Ascending aorta (tissue), 2 donors: ENCODE data around the gene ADAP1. TPM values are rescaled to one million over a fixed set of nuclear protein-coding genes. Genes with fewer than 3 reads are reported as not detected.
A peak's percentile ranks its signal among the peaks of the same experiment; 100 is the strongest.

Source experiments
- DNase-seq, 2 donors: peaks; one replicate each; pipeline ENCODE4 v3.0.0-alpha.2; 2019; ENCODE audit warnings: low spot score in 2 of 2
- H3K27ac ChIP-seq, 2 donors: fragments of 200-600 bp; sonication (generic); one replicate each; pipeline ENCODE4 v1.5.1; 2016 to 2017; ENCODE audit warnings: mild to moderate bottlenecking in 1 of 2
- H3K27me3 ChIP-seq: fragments of 200-600 bp; sonication (generic); one replicate; pipeline ENCODE4 v1.5.1; 2017
- H3K36me3 ChIP-seq, 2 donors: fragments of 200-600 bp; sonication (generic); one replicate each; pipeline ENCODE4 v1.5.1; 2016
- H3K4me1 ChIP-seq, 2 donors: fragments of 200-600 bp; sonication (generic); one replicate each; pipeline ENCODE4 v1.5.1; 2016 to 2017; ENCODE audit warnings: mild to moderate bottlenecking in 1 of 2
- H3K4me3 ChIP-seq, 2 donors: fragments of 200-600 bp; sonication (generic); one replicate each; pipeline ENCODE4 v1.5.1; 2016 to 2017; ENCODE audit warnings: mild to moderate bottlenecking in 1 of 2
- H3K9me3 ChIP-seq, 2 donors: fragments of 200-600 bp; sonication (generic); one replicate each; pipeline ENCODE4 v1.5.1; 2016
- intact Hi-C: fragments of 100-400 bp; cut with DNase I; formaldehyde crosslinking; loops from one replicate; pipeline ENCODE4 v1.15.1; 2023
- total RNA-seq: library from RNA; depleted of rRNA; stranded (reverse); fragments of >200 nt; gene quantifications from one replicate; pipeline ENCODE4 v1.1.0, GENCODE V29; 2016
- TF ChIP-seq, protein P1 (sequence below), 3 experiments: fragments of 200-600 bp in 2 of 3; fragments of 450-650 bp in 1 of 3; sonication (generic) in 2 of 3; IDR thresholded peaks; one replicate each; pipeline ENCODE4 v1.5.1; 2016 to 2019; ENCODE audit warnings: antibody characterized with exemption in 3 of 3, mild to moderate bottlenecking in 1 of 3, moderate library complexity in 1 of 3

The ADAP1 gene
- total RNA-seq, 1 donor from 2014 or later, result 44.5 TPM

DNA sequence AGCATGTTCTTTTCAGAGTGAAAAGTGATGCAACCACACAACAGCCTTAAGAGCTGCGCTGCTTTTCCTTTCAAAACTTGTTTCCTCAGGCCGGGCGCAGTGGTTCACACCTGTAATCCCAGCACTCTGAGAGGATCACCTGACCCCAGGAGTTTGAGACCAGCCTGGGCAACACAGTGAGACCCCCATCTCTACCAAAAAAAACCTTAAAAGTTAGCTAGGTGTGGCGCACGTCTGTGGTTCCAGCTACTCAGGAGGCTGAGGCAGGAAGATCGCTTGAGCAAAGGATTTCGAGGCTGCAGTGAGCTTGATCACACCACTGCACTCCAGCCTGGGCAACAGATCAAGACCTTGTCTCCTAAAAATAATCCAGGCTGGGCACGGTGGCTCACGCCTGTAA is 18.8 kb upstream of the ADAP1 start:
- peaks cover 0 to 17% of the 10 kb centered on the region in 2 donors for H3K4me1 ChIP-seq
- peaks cover 22 to 38% of the 10 kb centered on the region in 2 donors for H3K36me3 ChIP-seq
- DNase-seq, result no peak
- no peaks in the 10 kb centered on the region for H3K9me3 ChIP-seq
- no peak overlapping the region for H3K27ac ChIP-seq
- TF ChIP-seq, protein P1, sequence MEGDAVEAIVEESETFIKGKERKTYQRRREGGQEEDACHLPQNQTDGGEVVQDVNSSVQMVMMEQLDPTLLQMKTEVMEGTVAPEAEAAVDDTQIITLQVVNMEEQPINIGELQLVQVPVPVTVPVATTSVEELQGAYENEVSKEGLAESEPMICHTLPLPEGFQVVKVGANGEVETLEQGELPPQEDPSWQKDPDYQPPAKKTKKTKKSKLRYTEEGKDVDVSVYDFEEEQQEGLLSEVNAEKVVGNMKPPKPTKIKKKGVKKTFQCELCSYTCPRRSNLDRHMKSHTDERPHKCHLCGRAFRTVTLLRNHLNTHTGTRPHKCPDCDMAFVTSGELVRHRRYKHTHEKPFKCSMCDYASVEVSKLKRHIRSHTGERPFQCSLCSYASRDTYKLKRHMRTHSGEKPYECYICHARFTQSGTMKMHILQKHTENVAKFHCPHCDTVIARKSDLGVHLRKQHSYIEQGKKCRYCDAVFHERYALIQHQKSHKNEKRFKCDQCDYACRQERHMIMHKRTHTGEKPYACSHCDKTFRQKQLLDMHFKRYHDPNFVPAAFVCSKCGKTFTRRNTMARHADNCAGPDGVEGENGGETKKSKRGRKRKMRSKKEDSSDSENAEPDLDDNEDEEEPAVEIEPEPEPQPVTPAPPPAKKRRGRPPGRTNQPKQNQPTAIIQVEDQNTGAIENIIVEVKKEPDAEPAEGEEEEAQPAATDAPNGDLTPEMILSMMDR (IDR thresholded peaks at IDR 0.05), result no peak
- H3K4me3 ChIP-seq, result peak overlapping the region in 1 of 2 donors; percentile 94
- intact Hi-C loops, result no loop called here
- no peaks in the 10 kb centered on the region for H3K27me3 ChIP-seq

DNA sequence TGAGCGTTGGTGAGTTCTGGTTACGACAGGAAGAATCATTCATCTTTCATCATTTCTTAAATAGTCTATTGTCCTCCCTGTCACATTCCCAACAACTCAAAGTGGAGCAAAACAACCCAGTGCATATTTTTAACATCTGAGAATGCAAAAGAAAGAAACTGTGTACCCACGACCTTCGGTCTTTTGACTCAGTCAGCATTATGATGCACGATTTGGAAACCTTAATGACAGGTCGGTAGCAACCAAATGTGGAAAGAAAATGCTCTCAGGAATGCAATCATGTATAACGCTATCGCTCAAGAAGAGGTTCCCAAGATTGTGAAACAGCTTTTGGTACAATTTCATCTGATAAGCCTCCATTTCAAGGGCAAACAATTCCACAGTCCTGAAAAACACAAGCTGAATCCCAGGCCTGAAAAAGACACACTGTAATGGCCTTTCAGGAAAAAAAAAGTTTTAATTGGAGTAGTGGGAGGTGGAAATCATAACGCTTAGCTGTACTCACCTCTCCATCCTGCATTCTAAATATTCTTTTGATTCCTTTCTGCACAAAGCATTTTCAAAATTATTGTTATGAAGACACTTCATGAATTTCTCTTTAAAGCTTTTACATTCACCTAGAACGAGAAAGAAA is 18.3 kb upstream of the ADAP1 start:
- Histone ChIP-seq H3K4me1 (peaks cover 0 to 17% of the 10 kb centered on the region in 2 donors), H3K4me3 (no peak overlapping the region), H3K27ac (no peak overlapping the region), H3K36me3 (peaks cover 27 to 43% of the 10 kb centered on the region in 2 donors), H3K9me3 (no peaks in the 10 kb centered on the region), H3K27me3 (no peaks in the 10 kb centered on the region)
- TF ChIP-seq, protein P1 (IDR thresholded peaks at IDR 0.05), result no peak
- DNase-seq, result no peak
- intact Hi-C loops, result no loop called here

DNA sequence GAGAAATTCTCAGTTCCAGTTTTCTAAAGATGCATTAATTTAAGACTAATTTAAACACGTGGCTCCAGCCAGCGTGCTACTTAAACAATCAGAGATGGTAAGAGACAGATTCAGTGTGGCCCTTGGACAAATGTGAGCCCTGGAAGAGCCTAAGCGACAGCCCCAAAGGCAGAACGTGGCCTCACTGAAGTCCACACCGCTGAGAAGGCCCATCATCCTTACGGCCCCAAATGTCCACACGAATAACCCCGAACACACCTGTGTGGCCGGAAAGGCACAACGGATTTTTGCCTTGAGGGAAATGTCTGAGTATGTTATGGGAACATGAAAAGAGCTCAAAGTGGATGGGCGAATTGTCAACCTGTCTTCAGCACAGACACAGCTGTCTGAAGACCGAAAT is 17.6 kb upstream of the ADAP1 start:
- Histone ChIP-seq H3K36me3 (peaks cover 34 to 50% of the 10 kb centered on the region in 2 donors), H3K9me3 (no peaks in the 10 kb centered on the region), H3K4me3 (no peak overlapping the region), H3K27me3 (no peaks in the 10 kb centered on the region), H3K27ac (no peak overlapping the region), H3K4me1 (peaks cover 0 to 17% of the 10 kb centered on the region in 2 donors)
- DNase-seq, result no peak
- TF ChIP-seq, protein P1 (IDR thresholded peaks at IDR 0.05), result no peak
- intact Hi-C loops, result no loop called here

DNA sequence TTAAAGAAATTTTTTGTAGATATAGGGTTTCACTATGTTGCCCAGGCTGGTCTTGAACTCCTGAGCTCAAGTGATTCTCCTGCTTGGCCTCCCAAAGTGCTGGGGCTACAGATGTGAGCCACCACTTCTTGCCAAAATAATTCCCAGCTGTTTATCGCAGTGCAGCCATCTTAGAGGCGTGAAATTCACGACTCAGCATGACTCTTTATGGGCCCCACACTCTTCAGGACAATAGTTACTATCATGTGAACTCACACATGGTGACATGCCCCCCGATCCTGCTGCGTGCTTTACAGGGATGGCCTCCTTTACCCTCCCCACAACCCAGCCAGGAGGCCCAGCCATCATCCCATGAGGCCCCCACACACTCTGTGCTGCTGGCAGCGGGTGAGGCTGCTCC is 16.3 kb upstream of the ADAP1 start:
- Histone ChIP-seq H3K4me1 (peaks cover under 1 to 20% of the 10 kb centered on the region in 2 donors), H3K4me3 (no peak overlapping the region), H3K36me3 (peaks cover 35 to 53% of the 10 kb centered on the region in 2 donors), H3K9me3 (no peaks in the 10 kb centered on the region), H3K27ac (no peak overlapping the region), H3K27me3 (no peaks in the 10 kb centered on the region)
- intact Hi-C loops, result no loop called here
- TF ChIP-seq, protein P1 (IDR thresholded peaks at IDR 0.05), result no peak
- DNase-seq, result no peak

DNA sequence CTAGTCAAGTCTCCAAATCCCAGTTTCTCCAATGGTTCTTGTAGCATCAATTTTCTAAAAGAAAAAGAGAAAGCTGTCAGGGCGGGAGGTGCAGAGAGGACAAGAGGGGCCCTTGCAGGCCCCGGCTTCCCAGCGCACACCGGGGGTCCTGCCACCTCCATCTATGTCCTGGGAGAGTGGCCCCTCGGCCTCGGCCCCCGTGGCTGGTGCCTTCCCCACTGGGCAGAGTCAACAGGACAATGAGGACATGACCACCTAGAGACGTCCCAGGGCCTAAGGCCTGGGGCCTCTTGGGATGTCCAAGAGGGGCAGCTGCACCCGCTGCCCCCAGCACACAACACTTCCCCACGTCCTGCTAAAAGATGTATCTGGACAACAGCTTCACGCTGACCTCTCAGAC is 14.9 kb upstream of the ADAP1 start:
- intact Hi-C loops, result loop anchor here (10.0 kb wide), 1 partner anchor 175 kb away; no protein-coding TSS in a partner anchor
- Histone ChIP-seq H3K4me3 (no peak overlapping the region), H3K4me1 (peaks cover 9 to 28% of the 10 kb centered on the region in 2 donors), H3K27me3 (no peaks in the 10 kb centered on the region), H3K27ac (no peak overlapping the region), H3K36me3 (peaks cover 35 to 53% of the 10 kb centered on the region in 2 donors), H3K9me3 (no peaks in the 10 kb centered on the region)
- DNase-seq, result no peak
- TF ChIP-seq, protein P1 (IDR thresholded peaks at IDR 0.05), result no peak
